HG02840 (cell line): Measurements from ENCODE around the gene MEF2A.
A peak's percentile ranks its signal among the peaks of the same experiment; 100 is the strongest.
"Not testable (repeated sequence)": the region's sequence is repeated elsewhere in the genome, so short reads cannot be mapped to it uniquely, and the experiment has no call there.

Experiments used
- ATAC-seq: cut with Tn5 transposase; IDR thresholded peaks from one replicate; pipeline ENCODE4 v1.9.1; 2021; ENCODE audit warnings: mild to moderate bottlenecking, moderate library complexity, moderate number of reproducible peaks; ENCODE audit not compliant: unreplicated experiment, low FRiP score

MEF2A gene

GRCh38 chr15:99635145-99635544 is 69.4 kb downstream of the MEF2A start:
- ATAC-seq, result no peak

- ATAC-seq, result peak; percentile 71
These were observed 70.0 kb downstream of the MEF2A start for GRCh38 chr15:99635794-99636193.

- ATAC-seq, result no peak
These were observed 79.2 kb downstream of the MEF2A start for GRCh38 chr15:99644913-99645542.

- no peak for ATAC-seq
These were observed 79.8 kb downstream of the MEF2A start for GRCh38 chr15:99645543-99645935.

GRCh38 chr15:99645951-99646350 is 80.2 kb downstream of the MEF2A start:
- ATAC-seq, result no peak

GRCh38 chr15:99651023-99651807 is 85.4 kb downstream of the MEF2A start:
- ATAC-seq, result no peak

GRCh38 chr15:99656205-99656604 is 90.4 kb downstream of the MEF2A start:
- ATAC-seq, result no peak

- no peak for ATAC-seq
These were observed 92.2 kb downstream of the MEF2A start for GRCh38 chr15:99657996-99658395.

GRCh38 chr15:99662903-99663302 is 97.1 kb downstream of the MEF2A start:
- ATAC-seq, result no peak

- ATAC-seq, result not testable (repeated sequence)
These were observed 100.3 kb downstream of the MEF2A start for GRCh38 chr15:99666073-99666472.

GRCh38 chr15:99668533-99669182 is 102.9 kb downstream of the MEF2A start:
- ATAC-seq, result no peak

- ATAC-seq, result no peak
These were observed 103.5 kb downstream of the MEF2A start for GRCh38 chr15:99669250-99669649.

- ATAC-seq, result no peak
These were observed 106.3 kb downstream of the MEF2A start for GRCh38 chr15:99671926-99672635.

- ATAC-seq, result no peak
These were observed 107.3 kb downstream of the MEF2A start for GRCh38 chr15:99673111-99673510.

GRCh38 chr15:99674279-99674678 is 108.5 kb downstream of the MEF2A start:
- ATAC-seq, result no peak

- peak; percentile 52 for ATAC-seq
These were observed 111.9 kb downstream of the MEF2A start for GRCh38 chr15:99677540-99678134.

- ATAC-seq, result no peak
These were observed 114.5 kb downstream of the MEF2A start for GRCh38 chr15:99680276-99680675.

GRCh38 chr15:99681990-99682389 is 116.2 kb downstream of the MEF2A start:
- ATAC-seq, result no peak

GRCh38 chr15:99682455-99682854 is 116.7 kb downstream of the MEF2A start:
- ATAC-seq, result no peak

GRCh38 chr15:99683000-99683670 is 117.4 kb downstream of the MEF2A start:
- ATAC-seq, result no peak
